ENCODE results near the gene RPL14.

The RPL14 gene

GRCh38 chr3:40518067-40518466 is 60.9 kb downstream of the RPL14 start:
- H3K4me3 ChIP-seq (ENCODE audit: low read length) = no peak overlapping the region
- DNase-seq (ENCODE audit: low read depth) = no peak
- no peak for TF ChIP-seq CTCF (conservative IDR thresholded peaks at IDR 0.05; ENCODE audit: low read length)
